Right atrium auricular region (tissue), 2 donors: Measurements from ENCODE around the gene FYCO1. TPM values are rescaled to one million over a fixed set of nuclear protein-coding genes. Genes with fewer than 3 reads are reported as not detected.

Source experiments
- DNase-seq: peaks from one replicate; pipeline ENCODE4 v3.0.0-alpha.2; 2019; ENCODE audit warnings: low spot score
- H3K27ac ChIP-seq, 2 donors: fragments of 200-600 bp; sonication (generic); 1 replicate in 1 of 2; 2 replicates in 1 of 2; pipeline ENCODE4 v1.5.1; 2016 to 2019
- H3K27me3 ChIP-seq, 2 donors: fragments of 200-600 bp; sonication (generic); one replicate each; pipeline versions ENCODE4 v1.5.1 to v1.6.0; 2017 to 2019
- H3K36me3 ChIP-seq: fragments of 200-600 bp; sonication (generic); one replicate; pipeline ENCODE4 v1.5.1; 2016
- H3K4me1 ChIP-seq, 2 donors: fragments of 200-600 bp; sonication (generic); one replicate each; pipeline versions ENCODE4 v1.5.1 to v1.6.0; 2017 to 2019
- H3K4me3 ChIP-seq, 2 donors: fragments of 200-600 bp; sonication (generic); 1 replicate in 1 of 2; 2 replicates in 1 of 2; pipeline ENCODE4 v1.5.1; 2017 to 2019; ENCODE audit warnings: mild to moderate bottlenecking in 1 of 2, moderate library complexity in 1 of 2
- H3K9me3 ChIP-seq, 2 donors: fragments of 200-600 bp; sonication (generic); one replicate each; pipeline ENCODE4 v1.5.1; 2019
- total RNA-seq, 2 donors: library from RNA; depleted of rRNA; stranded (reverse); fragments of >200 nt; gene quantifications; one replicate each; pipeline ENCODE4 v1.1.0, GENCODE V29; 2016
- TF ChIP-seq, protein P1 (sequence below), 2 donors: fragments of 200-600 bp; sonication (generic); IDR thresholded peaks; one replicate each; pipeline ENCODE4 v1.5.1; 2019; ENCODE audit warnings: antibody characterized with exemption in 2 of 2

The FYCO1 gene
- total RNA-seq, 2 donors from 2014 or later = 67.2 to 116 TPM

DNA sequence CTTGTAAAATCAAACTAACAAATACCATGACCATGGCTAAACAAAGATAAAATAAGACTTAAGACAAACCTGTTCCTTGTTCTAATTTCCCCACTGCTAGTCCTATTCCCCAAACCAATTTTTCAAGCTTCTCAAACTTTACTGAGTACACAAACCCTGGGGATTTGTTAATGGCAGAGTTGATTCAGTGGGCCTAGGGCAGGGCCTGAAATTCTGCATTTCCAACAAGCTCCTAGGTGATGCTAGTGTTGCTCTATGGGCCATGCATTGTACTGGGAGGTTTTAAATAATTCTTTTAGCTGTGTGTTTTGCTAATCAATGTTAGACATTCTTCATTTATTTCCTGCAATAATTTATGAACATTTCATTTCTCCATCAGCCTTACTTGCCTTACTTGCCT, 122.6 kb downstream of the FYCO1 start:
- no peak overlapping the region for H3K4me3 ChIP-seq
- DNase-seq = no peak

DNA sequence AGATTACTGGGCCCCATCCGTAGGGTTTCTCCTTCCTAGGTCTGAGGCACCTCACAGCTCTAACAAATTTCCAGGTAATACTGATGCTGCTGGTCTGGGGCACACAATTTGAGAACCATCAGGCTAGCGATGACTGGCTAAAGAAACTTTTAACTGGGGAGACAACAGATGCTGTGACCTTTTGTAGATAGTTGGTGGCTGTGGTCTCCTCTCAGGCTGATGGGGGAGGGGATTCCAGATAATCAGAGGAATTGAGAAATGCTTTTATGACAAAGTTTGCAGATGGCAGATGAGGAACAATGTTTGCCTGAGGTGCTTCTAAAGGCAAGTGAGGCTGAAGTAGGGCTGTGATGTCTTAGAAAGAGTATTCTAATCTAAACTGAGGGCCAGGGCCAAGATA, 123.1 kb downstream of the FYCO1 start:
- Histone ChIP-seq H3K4me3 (no peak overlapping the region), H3K9me3 (no peaks in the 10 kb centered on the region), H3K4me1 (no peaks in the 10 kb centered on the region), H3K27me3 (no peaks in the 10 kb centered on the region), H3K36me3 (no peaks in the 10 kb centered on the region), H3K27ac (no peak overlapping the region)
- TF ChIP-seq, protein P1, sequence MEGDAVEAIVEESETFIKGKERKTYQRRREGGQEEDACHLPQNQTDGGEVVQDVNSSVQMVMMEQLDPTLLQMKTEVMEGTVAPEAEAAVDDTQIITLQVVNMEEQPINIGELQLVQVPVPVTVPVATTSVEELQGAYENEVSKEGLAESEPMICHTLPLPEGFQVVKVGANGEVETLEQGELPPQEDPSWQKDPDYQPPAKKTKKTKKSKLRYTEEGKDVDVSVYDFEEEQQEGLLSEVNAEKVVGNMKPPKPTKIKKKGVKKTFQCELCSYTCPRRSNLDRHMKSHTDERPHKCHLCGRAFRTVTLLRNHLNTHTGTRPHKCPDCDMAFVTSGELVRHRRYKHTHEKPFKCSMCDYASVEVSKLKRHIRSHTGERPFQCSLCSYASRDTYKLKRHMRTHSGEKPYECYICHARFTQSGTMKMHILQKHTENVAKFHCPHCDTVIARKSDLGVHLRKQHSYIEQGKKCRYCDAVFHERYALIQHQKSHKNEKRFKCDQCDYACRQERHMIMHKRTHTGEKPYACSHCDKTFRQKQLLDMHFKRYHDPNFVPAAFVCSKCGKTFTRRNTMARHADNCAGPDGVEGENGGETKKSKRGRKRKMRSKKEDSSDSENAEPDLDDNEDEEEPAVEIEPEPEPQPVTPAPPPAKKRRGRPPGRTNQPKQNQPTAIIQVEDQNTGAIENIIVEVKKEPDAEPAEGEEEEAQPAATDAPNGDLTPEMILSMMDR (IDR thresholded peaks at IDR 0.05) = no peak
- DNase-seq = no peak

More for the DNA sequence above, 122.6 kb downstream of the FYCO1 start:
- Histone ChIP-seq H3K9me3 (no peaks in the 10 kb centered on the region), H3K4me1 (no peaks in the 10 kb centered on the region), H3K27ac (no peak overlapping the region), H3K27me3 (no peaks in the 10 kb centered on the region), H3K36me3 (no peaks in the 10 kb centered on the region)
- TF ChIP-seq, protein P1 (IDR thresholded peaks at IDR 0.05) = no peak

DNA sequence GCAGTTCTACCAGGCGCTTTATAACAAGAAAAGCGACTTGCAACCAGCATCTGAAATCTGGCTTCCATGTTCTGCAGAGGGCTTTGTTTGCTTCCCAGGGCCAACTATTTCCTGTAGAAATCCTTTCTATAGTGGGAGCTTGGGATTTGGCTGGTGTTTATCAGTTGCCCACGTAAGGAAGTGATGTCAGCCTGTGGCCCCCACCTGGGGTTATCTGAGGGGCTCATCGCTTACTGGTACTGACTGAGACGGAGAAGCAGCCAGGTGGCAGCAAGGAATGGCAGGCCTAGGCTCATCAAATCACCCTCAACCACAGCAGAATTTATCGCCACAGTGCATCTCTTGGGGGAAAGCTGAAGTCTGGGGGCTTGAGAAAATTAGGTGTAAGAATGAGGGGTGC, 123.8 kb downstream of the FYCO1 start:
- Histone ChIP-seq H3K9me3 (no peaks in the 10 kb centered on the region), H3K36me3 (no peaks in the 10 kb centered on the region), H3K4me1 (no peaks in the 10 kb centered on the region), H3K27me3 (no peaks in the 10 kb centered on the region), H3K4me3 (no peak overlapping the region), H3K27ac (no peak overlapping the region)
- TF ChIP-seq, protein P1 (IDR thresholded peaks at IDR 0.05) = no peak
- DNase-seq = no peak

DNA sequence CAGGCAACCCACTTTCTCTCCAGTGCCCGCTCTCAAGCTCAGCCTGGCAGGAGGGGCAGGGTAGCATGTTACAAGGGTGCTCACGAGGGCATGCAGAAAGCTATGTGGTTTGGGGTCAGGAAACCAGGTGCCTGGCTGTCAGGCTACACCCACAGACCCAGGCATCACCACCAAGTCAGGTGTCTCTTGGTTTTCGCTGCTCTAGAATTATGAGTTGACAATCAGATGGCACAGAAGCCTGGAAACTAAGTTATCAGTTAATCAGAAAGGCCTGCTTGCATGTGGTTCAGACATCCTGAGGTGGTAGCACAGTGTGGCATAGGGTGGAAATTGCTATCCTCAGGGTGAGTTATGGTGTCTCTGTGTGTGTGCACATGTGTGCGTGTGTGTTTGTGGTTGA, 125.5 kb downstream of the FYCO1 start:
- TF ChIP-seq, protein P1 (IDR thresholded peaks at IDR 0.05) = no peak
- DNase-seq = no peak

DNA sequence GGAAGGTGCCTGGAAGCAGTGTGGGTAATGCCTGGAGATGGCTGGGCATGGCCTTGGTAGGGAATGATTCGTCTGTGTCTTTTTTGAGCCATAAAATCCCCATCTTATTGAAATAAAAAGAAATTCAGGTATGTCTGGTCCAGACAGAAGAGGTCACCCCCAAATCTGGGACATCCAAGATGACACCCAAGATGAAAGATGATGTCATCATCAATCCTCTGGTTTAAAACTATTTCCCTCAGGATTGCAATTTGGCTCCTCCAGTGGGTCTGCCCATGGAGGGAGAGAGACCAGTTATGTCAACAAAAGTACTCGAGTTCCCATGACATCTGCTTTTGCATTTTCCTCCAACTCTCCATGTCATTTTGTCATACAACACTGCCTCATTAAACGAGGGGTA, 126.0 kb downstream of the FYCO1 start:
- Histone ChIP-seq H3K4me1 (no peaks in the 10 kb centered on the region), H3K4me3 (no peak overlapping the region), H3K27ac (no peak overlapping the region), H3K9me3 (no peaks in the 10 kb centered on the region), H3K27me3 (no peaks in the 10 kb centered on the region), H3K36me3 (no peaks in the 10 kb centered on the region)
- TF ChIP-seq, protein P1 (IDR thresholded peaks at IDR 0.05) = no peak
- DNase-seq = no peak

More for the DNA sequence above, 125.5 kb downstream of the FYCO1 start:
- Histone ChIP-seq H3K4me3 (no peak overlapping the region), H3K9me3 (no peaks in the 10 kb centered on the region), H3K27me3 (no peaks in the 10 kb centered on the region), H3K27ac (no peak overlapping the region), H3K4me1 (no peaks in the 10 kb centered on the region), H3K36me3 (no peaks in the 10 kb centered on the region)

DNA sequence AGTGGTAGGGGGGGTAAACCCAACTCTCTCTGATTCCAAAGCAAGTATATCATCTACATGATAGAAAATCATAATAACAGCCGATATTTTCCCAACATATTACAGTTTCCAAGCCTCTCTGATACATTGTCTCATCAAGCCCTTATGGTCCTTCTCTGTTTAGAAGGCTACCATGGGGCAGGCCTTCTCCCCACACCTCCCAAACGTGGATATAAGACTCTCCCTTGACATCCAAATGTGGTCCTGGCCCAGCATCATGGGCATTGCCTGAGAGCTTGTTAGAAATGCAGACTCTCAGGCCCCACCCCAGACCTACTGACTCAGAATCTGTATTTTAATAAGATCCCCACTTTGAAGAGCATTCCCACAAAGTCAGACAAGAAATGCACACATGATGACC, 127.0 kb downstream of the FYCO1 start:
- TF ChIP-seq, protein P1 (IDR thresholded peaks at IDR 0.05) = no peak
- H3K4me3 ChIP-seq = no peak overlapping the region
- H3K9me3 ChIP-seq = no peaks in the 10 kb centered on the region
- H3K27ac ChIP-seq = no peak overlapping the region
- no peaks in the 10 kb centered on the region for H3K27me3 ChIP-seq
- no peaks in the 10 kb centered on the region for H3K4me1 ChIP-seq
- DNase-seq = no peak
- no peaks in the 10 kb centered on the region for H3K36me3 ChIP-seq
